ENCODE results near the gene RUNX2. TPM values are rescaled to one million over a fixed set of nuclear protein-coding genes. Genes with fewer than 3 reads are reported as not detected.

RUNX2 gene
- total and polyA plus RNA-seq, 9 donors: 0.34 to 2.0 (median 0.67) TPM

- no peak for DNase-seq
- no CpG with 5 or more reads among the region's 2 CpGs for WGBS (ENCODE audit: insufficient coverage)
Measured at GRCh38 chr6:45478240-45478639, 150.1 kb downstream of the RUNX2 start.

GRCh38 chr6:45479834-45480751 is 152.0 kb downstream of the RUNX2 start:
- Histone ChIP-seq H3K36me3 (ENCODE audit: control insufficient read depth, insufficient read depth, low read length) (no peaks in the 10 kb centered on the region), H3K9me3 (replicated peaks; ENCODE audit: control insufficient read depth, low read depth, low read length) (no peaks in the 10 kb centered on the region), H3K27ac (ENCODE audit: low read length) (no peak overlapping the region), H3K4me3 (ENCODE audit: low read length) (no peak overlapping the region), H3K27me3 (ENCODE audit: control insufficient read depth, insufficient read depth, low read length) (no peaks in the 10 kb centered on the region), H3K4me1 (ENCODE audit: control insufficient read depth, insufficient read depth, low read length) (no peaks in the 10 kb centered on the region)
- DNase-seq: no peak
- WGBS (ENCODE audit: insufficient coverage): 33% methylated on average over 1 of the region's 7 CpGs

More at GRCh38 chr6:45478240-45478639, 150.1 kb downstream of the RUNX2 start:
- H3K9me3 ChIP-seq (replicated peaks; ENCODE audit: control insufficient read depth, low read depth, low read length): no peaks in the 10 kb centered on the region
- H3K4me1 ChIP-seq (ENCODE audit: control insufficient read depth, insufficient read depth, low read length): no peaks in the 10 kb centered on the region
- no peaks in the 10 kb centered on the region for H3K36me3 ChIP-seq (ENCODE audit: control insufficient read depth, insufficient read depth, low read length)
- H3K4me3 ChIP-seq (ENCODE audit: low read length): no peak overlapping the region
- no peak overlapping the region for H3K27ac ChIP-seq (ENCODE audit: low read length)
- H3K27me3 ChIP-seq (ENCODE audit: control insufficient read depth, insufficient read depth, low read length): no peaks in the 10 kb centered on the region

GRCh38 chr6:45480752-45481415 is 152.8 kb downstream of the RUNX2 start:
- no peak overlapping the region for H3K27ac ChIP-seq (ENCODE audit: low read length)

GRCh38 chr6:45483021-45483420 is 154.9 kb downstream of the RUNX2 start:
- H3K36me3 ChIP-seq (ENCODE audit: control insufficient read depth, insufficient read depth, low read length): no peaks in the 10 kb centered on the region
- 17% methylated on average over 1 of the region's 3 CpGs for WGBS (ENCODE audit: insufficient coverage)
- H3K9me3 ChIP-seq (replicated peaks; ENCODE audit: control insufficient read depth, low read depth, low read length): no peaks in the 10 kb centered on the region
- no peaks in the 10 kb centered on the region for H3K4me1 ChIP-seq (ENCODE audit: control insufficient read depth, insufficient read depth, low read length)
- H3K27me3 ChIP-seq (ENCODE audit: control insufficient read depth, insufficient read depth, low read length): no peaks in the 10 kb centered on the region
- no peak overlapping the region for H3K4me3 ChIP-seq (ENCODE audit: low read length)
- peak; percentile 84 for DNase-seq
- no peak overlapping the region for H3K27ac ChIP-seq (ENCODE audit: low read length)

More at GRCh38 chr6:45480752-45481415, 152.8 kb downstream of the RUNX2 start:
- H3K4me3 ChIP-seq (ENCODE audit: low read length): no peak overlapping the region
- no peaks in the 10 kb centered on the region for H3K4me1 ChIP-seq (ENCODE audit: control insufficient read depth, insufficient read depth, low read length)
- no peaks in the 10 kb centered on the region for H3K27me3 ChIP-seq (ENCODE audit: control insufficient read depth, insufficient read depth, low read length)
- H3K9me3 ChIP-seq (replicated peaks; ENCODE audit: control insufficient read depth, low read depth, low read length): no peaks in the 10 kb centered on the region
- WGBS (ENCODE audit: insufficient coverage): no CpG with 5 or more reads among the region's 7 CpGs
- DNase-seq: peak; percentile 53
- H3K36me3 ChIP-seq (ENCODE audit: control insufficient read depth, insufficient read depth, low read length): no peaks in the 10 kb centered on the region

GRCh38 chr6:45483501-45483900 is 155.4 kb downstream of the RUNX2 start:
- no peak for DNase-seq
- Histone ChIP-seq H3K9me3 (replicated peaks; ENCODE audit: control insufficient read depth, low read depth, low read length) (no peaks in the 10 kb centered on the region), H3K27me3 (ENCODE audit: control insufficient read depth, insufficient read depth, low read length) (no peaks in the 10 kb centered on the region), H3K36me3 (ENCODE audit: control insufficient read depth, insufficient read depth, low read length) (no peaks in the 10 kb centered on the region), H3K4me3 (ENCODE audit: low read length) (no peak overlapping the region), H3K27ac (ENCODE audit: low read length) (no peak overlapping the region), H3K4me1 (ENCODE audit: control insufficient read depth, insufficient read depth, low read length) (no peaks in the 10 kb centered on the region)
- 77% methylated on average over 5 of the region's 5 CpGs for WGBS (ENCODE audit: insufficient coverage)

- WGBS (ENCODE audit: insufficient coverage): 100% methylated on average over 1 of the region's 4 CpGs
- H3K27me3 ChIP-seq (ENCODE audit: control insufficient read depth, insufficient read depth, low read length): no peaks in the 10 kb centered on the region
Measured at GRCh38 chr6:45486736-45487135, 158.6 kb downstream of the RUNX2 start.

GRCh38 chr6:45487645-45488044 is 159.5 kb downstream of the RUNX2 start:
- DNase-seq: no peak
- H3K4me1 ChIP-seq (ENCODE audit: control insufficient read depth, insufficient read depth, low read length): no peaks in the 10 kb centered on the region
- H3K27ac ChIP-seq (ENCODE audit: low read length): no peak overlapping the region
- no peaks in the 10 kb centered on the region for H3K27me3 ChIP-seq (ENCODE audit: control insufficient read depth, insufficient read depth, low read length)
- H3K36me3 ChIP-seq (ENCODE audit: control insufficient read depth, insufficient read depth, low read length): no peaks in the 10 kb centered on the region
- H3K4me3 ChIP-seq (ENCODE audit: low read length): no peak overlapping the region
- H3K9me3 ChIP-seq (replicated peaks; ENCODE audit: control insufficient read depth, low read depth, low read length): no peaks in the 10 kb centered on the region

More at GRCh38 chr6:45486736-45487135, 158.6 kb downstream of the RUNX2 start:
- Histone ChIP-seq H3K9me3 (replicated peaks; ENCODE audit: control insufficient read depth, low read depth, low read length) (no peaks in the 10 kb centered on the region), H3K36me3 (ENCODE audit: control insufficient read depth, insufficient read depth, low read length) (no peaks in the 10 kb centered on the region), H3K4me3 (ENCODE audit: low read length) (no peak overlapping the region), H3K4me1 (ENCODE audit: control insufficient read depth, insufficient read depth, low read length) (no peaks in the 10 kb centered on the region), H3K27ac (ENCODE audit: low read length) (no peak overlapping the region)
- DNase-seq: no peak

GRCh38 chr6:45488269-45488668 is 160.1 kb downstream of the RUNX2 start:
- H3K4me1 ChIP-seq (ENCODE audit: control insufficient read depth, insufficient read depth, low read length): no peaks in the 10 kb centered on the region
- H3K27me3 ChIP-seq (ENCODE audit: control insufficient read depth, insufficient read depth, low read length): no peaks in the 10 kb centered on the region
- no peak overlapping the region for H3K27ac ChIP-seq (ENCODE audit: low read length)
- no peak for DNase-seq
- H3K36me3 ChIP-seq (ENCODE audit: control insufficient read depth, insufficient read depth, low read length): no peaks in the 10 kb centered on the region
- H3K9me3 ChIP-seq (replicated peaks; ENCODE audit: control insufficient read depth, low read depth, low read length): no peaks in the 10 kb centered on the region
- H3K4me3 ChIP-seq (ENCODE audit: low read length): no peak overlapping the region

GRCh38 chr6:45488889-45489288 is 160.8 kb downstream of the RUNX2 start:
- H3K9me3 ChIP-seq (replicated peaks; ENCODE audit: control insufficient read depth, low read depth, low read length): no peaks in the 10 kb centered on the region
- H3K27ac ChIP-seq (ENCODE audit: low read length): no peak overlapping the region
- H3K4me3 ChIP-seq (ENCODE audit: low read length): no peak overlapping the region
- no peaks in the 10 kb centered on the region for H3K36me3 ChIP-seq (ENCODE audit: control insufficient read depth, insufficient read depth, low read length)
- WGBS (ENCODE audit: insufficient coverage): no CpG with 5 or more reads among the region's 2 CpGs
- H3K27me3 ChIP-seq (ENCODE audit: control insufficient read depth, insufficient read depth, low read length): no peaks in the 10 kb centered on the region
- DNase-seq: no peak
- no peaks in the 10 kb centered on the region for H3K4me1 ChIP-seq (ENCODE audit: control insufficient read depth, insufficient read depth, low read length)

- Histone ChIP-seq H3K4me3 (ENCODE audit: low read length) (no peak overlapping the region), H3K27ac (ENCODE audit: low read length) (no peak overlapping the region), H3K27me3 (ENCODE audit: control insufficient read depth, insufficient read depth, low read length) (no peaks in the 10 kb centered on the region), H3K9me3 (replicated peaks; ENCODE audit: control insufficient read depth, low read depth, low read length) (no peaks in the 10 kb centered on the region), H3K36me3 (ENCODE audit: control insufficient read depth, insufficient read depth, low read length) (no peaks in the 10 kb centered on the region), H3K4me1 (ENCODE audit: control insufficient read depth, insufficient read depth, low read length) (no peaks in the 10 kb centered on the region)
- no peak for DNase-seq
- WGBS (ENCODE audit: insufficient coverage): 52% methylated on average over 3 of the region's 5 CpGs
Measured at GRCh38 chr6:45491048-45491735, 163.1 kb downstream of the RUNX2 start.
